Gastroesophageal sphincter (tissue), 3 donors: ENCODE results near the gene SLC7A6.

Source experiments
- CTCF ChIP-seq, 4 experiments: fragments of 200-600 bp in 2 of 4; fragments of 450-650 bp in 2 of 4; sonication (generic) in 1 of 4; IDR thresholded peaks; one replicate each; pipeline ENCODE4 v1.5.1; 2017 to 2019; ENCODE audit warnings: antibody characterized with exemption in 4 of 4, mild to moderate bottlenecking in 2 of 4, moderate library complexity in 2 of 4
- POLR2AphosphoS5 ChIP-seq: sonication (generic); formaldehyde crosslinking; IDR thresholded peaks from one replicate; pipeline ENCODE4 v1.6.1; 2017; ENCODE audit warnings: antibody characterized with exemption

DNA sequence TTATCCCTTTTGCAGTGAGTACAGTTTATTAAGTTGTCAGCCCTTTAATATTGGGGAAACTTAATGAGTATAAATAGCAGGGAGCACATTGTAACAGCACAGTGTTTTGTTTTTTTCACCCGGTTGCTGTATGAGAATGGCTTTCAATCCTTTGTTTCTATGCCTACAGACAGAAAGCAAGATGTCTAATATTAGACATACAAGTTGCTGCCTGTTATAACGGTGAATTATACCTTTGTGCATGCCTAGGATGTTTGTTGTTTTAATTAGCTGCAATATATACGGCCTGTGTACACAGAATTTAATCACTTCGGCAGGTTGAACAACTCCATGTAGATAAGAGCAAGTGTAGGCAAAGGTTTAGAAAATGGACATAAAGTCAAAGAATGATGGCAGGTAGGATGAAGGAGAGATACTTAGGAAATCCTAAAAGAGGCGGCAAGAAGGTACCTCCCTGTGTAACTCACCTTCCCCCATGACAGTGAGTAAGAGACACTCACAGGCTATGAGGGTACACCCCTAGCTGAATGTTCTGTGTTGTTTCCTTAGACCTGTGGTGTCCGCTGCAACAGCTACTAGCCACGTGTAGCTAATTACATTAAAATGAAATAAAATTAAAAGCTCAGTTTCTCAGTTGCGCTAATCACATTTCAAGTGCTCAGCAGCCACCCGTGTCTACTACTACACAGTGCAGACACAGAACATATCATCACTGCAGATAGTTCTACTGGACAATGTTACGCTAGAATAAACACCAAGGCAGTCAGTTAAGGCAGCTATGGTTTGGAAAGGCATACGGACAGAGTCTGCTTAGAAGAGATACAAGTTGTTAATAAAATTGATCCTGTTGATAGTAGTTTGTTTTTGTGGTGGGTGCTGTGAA, 35.5 kb downstream of the SLC7A6 start:
- TF ChIP-seq POLR2AphosphoS5 (no peak), CTCF (IDR thresholded peaks at IDR 0.05) (no peak)
